Kidney (tissue), 14 donors: ENCODE measurements around the gene TAF10. TPM values are rescaled to one million over a fixed set of nuclear protein-coding genes. Genes with fewer than 3 reads are reported as not detected.

ENCODE experiments used
- DNase-seq, 5 donors: peaks; one replicate each; pipeline ENCODE4 v3.0.0-alpha.2; 2013 to 2020
- FAIRE-seq: peaks from 2 replicates; lab custom pipeline; 2012; peaks lifted over from hg19 to GRCh38; lab: Jason Lieb, UNC
- H3K27ac ChIP-seq, 2 donors: one replicate each; pipeline ENCODE4 v1.7.0; 2013; ENCODE audit warnings: low read depth in 2 of 2, low read length in 2 of 2, inconsistent platforms in 1 of 2
- H3K27me3 ChIP-seq: one replicate; pipeline ENCODE4 v1.7.1; 2013; ENCODE audit warnings: low read length, inconsistent platforms; ENCODE audit not compliant: control insufficient read depth, insufficient read depth
- H3K36me3 ChIP-seq, 3 donors: one replicate each; pipeline versions ENCODE4 v1.7.0 to v1.7.1; 2013; ENCODE audit warnings: low read length in 3 of 3, control low read depth in 1 of 3, inconsistent platforms in 1 of 3; ENCODE audit not compliant: insufficient read depth in 3 of 3, control insufficient read depth in 2 of 3
- H3K4me1 ChIP-seq, 3 donors: one replicate each; pipeline versions ENCODE4 v1.7.0 to v1.7.1; 2013; ENCODE audit warnings: low read length in 3 of 3, inconsistent platforms in 1 of 3, low read depth in 1 of 3; ENCODE audit not compliant: control insufficient read depth in 2 of 3, insufficient read depth in 2 of 3
- H3K4me3 ChIP-seq, 3 donors: one replicate each; pipeline versions ENCODE4 v1.7.0 to v1.8.1; 2013; ENCODE audit warnings: low read length in 3 of 3, control low read depth in 1 of 3, inconsistent platforms in 1 of 3
- H3K9ac ChIP-seq, 3 donors: one replicate each; pipeline versions ENCODE4 v1.7.0 to v1.7.1; 2013; ENCODE audit warnings: low read length in 3 of 3, control low read depth in 1 of 3, inconsistent platforms in 1 of 3
- H3K9me3 ChIP-seq, 3 donors: one replicate each; pipeline versions ENCODE4 v1.7.0 to v1.7.1; 2013; ENCODE audit warnings: low read length in 3 of 3, control low read depth in 1 of 3, inconsistent platforms in 1 of 3; ENCODE audit not compliant: control insufficient read depth in 2 of 3, insufficient read depth in 1 of 3
- intact Hi-C: fragments of 100-400 bp; cut with DNase I; formaldehyde crosslinking; loops from one replicate; pipeline ENCODE4 v1.11.1; 2022
- polyA plus RNA-seq: library from polyadenylated mRNA; stranded (reverse); fragments of 350-450 nt; fragmentation: Illumina TruSeq; extraction: RNeasy Lipid Tissue Mini Kit (QIAGEN cat#74804); gene quantifications from one replicate; pipeline ENCODE4 v1.2.3, GENCODE V29; 2014; ENCODE audit warnings: low read depth, low replicate concordance; ENCODE audit not compliant: insufficient read depth
- total RNA-seq: library from RNA; stranded (reverse); fragmentation: NEBNext Ultra II Directional; extraction: Animal tissue kit (Norgen Biotek cat#: 25700); gene quantifications from one replicate; pipeline ENCODE4 v1.2.1, GENCODE V29; 2021
- TF ChIP-seq, protein P1 (sequence below): IDR thresholded peaks from 3 replicates; pipeline ENCODE4 v1.5.1; 2012; ENCODE audit warnings: mild to moderate bottlenecking, moderate library complexity, borderline replicate concordance; ENCODE audit not compliant: insufficient read depth; ENCODE audit errors: extremely low read depth
- donor health status: control.
- donor health status: control.
- donor health status: control.
- donor health status: control.
- donor health status: control.
- donor health status: DM: yes; HTN: yes; CAD: no.
- donor health status: Normal renal cell carcinoma (clear cell type).

Gene TAF10
- total and polyA plus RNA-seq, 2 donors from 2014 or later: 136 to 250 TPM

- Histone ChIP-seq H3K4me1 (no peaks in the 10 kb centered on the region), H3K27ac (no peak overlapping the region), H3K9ac (no peak overlapping the region), H3K27me3 (no peaks in the 10 kb centered on the region), H3K36me3 (peaks cover 0 to 5% (median 0%) of the 10 kb centered on the region in 3 donors), H3K4me3 (no peak overlapping the region), H3K9me3 (peaks cover 2 to 9% (median 5%) of the 10 kb centered on the region in 3 donors)
- DNase-seq (peak in 1 of 5 donors; percentile 59), FAIRE-seq (no peak)
- intact Hi-C loops: no loop called here
- TF ChIP-seq, protein P1, sequence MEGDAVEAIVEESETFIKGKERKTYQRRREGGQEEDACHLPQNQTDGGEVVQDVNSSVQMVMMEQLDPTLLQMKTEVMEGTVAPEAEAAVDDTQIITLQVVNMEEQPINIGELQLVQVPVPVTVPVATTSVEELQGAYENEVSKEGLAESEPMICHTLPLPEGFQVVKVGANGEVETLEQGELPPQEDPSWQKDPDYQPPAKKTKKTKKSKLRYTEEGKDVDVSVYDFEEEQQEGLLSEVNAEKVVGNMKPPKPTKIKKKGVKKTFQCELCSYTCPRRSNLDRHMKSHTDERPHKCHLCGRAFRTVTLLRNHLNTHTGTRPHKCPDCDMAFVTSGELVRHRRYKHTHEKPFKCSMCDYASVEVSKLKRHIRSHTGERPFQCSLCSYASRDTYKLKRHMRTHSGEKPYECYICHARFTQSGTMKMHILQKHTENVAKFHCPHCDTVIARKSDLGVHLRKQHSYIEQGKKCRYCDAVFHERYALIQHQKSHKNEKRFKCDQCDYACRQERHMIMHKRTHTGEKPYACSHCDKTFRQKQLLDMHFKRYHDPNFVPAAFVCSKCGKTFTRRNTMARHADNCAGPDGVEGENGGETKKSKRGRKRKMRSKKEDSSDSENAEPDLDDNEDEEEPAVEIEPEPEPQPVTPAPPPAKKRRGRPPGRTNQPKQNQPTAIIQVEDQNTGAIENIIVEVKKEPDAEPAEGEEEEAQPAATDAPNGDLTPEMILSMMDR: no peak
Observed at GRCh38 chr11:6586434-6587359, 25.3 kb downstream of the TAF10 start.

DNA sequence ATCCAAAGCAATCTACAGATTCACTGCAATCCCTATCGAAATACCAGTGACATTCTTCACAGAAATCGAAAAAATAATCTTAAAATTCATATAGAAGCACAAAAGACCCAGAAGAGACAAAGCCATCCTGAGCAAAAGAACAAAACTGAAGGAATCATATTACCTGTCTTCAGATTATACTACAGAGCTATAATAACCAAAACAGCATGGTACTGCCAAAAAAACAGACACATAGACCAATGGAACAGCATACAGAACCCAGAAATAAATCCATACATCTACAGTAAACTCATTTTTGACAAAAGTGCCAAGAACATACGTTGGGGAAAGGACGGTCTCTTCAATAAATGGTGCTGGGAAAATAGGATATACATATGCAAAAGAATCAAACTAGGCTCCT lies 27.5 kb downstream of the TAF10 start:
- TF ChIP-seq, protein P1: no peak

DNA sequence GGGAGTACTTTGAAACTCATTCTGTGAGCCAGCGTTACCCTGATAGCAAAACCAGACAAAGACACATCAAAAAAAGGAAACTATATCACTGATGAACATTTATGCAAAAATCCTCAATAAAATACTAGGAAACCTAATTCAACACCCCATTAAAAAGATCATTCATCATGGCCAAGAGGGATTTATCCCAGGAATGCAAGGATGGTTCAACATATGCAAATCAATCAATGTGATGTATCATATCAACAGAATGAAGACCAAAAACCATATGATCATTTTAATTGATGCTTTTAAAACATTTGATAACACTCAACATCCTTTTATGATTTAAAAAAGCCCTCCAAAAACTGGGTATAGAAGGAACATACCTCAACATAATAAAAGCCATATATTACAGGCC lies 28.4 kb downstream of the TAF10 start:
- TF ChIP-seq, protein P1: no peak
- FAIRE-seq: no peak

More for the DNA sequence above, 27.5 kb downstream of the TAF10 start:
- Histone ChIP-seq H3K9ac (no peak overlapping the region), H3K9me3 (peaks cover 2 to 9% (median 5%) of the 10 kb centered on the region in 3 donors), H3K4me3 (no peak overlapping the region), H3K36me3 (no peaks in the 10 kb centered on the region), H3K4me1 (no peaks in the 10 kb centered on the region), H3K27ac (no peak overlapping the region), H3K27me3 (no peaks in the 10 kb centered on the region)
- FAIRE-seq (no peak), DNase-seq (no peak)
- intact Hi-C loops: no loop called here

More for the DNA sequence above, 28.4 kb downstream of the TAF10 start:
- Histone ChIP-seq H3K9me3 (peaks cover 2 to 9% (median 5%) of the 10 kb centered on the region in 3 donors), H3K4me1 (no peaks in the 10 kb centered on the region), H3K4me3 (no peak overlapping the region), H3K9ac (no peak overlapping the region), H3K36me3 (no peaks in the 10 kb centered on the region), H3K27me3 (no peaks in the 10 kb centered on the region), H3K27ac (no peak overlapping the region)
- no peak for DNase-seq
- intact Hi-C loops: no loop called here
